ENCODE results near the gene KATNBL1. TPM values are rescaled to one million over a fixed set of nuclear protein-coding genes. Genes with fewer than 3 reads are reported as not detected.
"Not testable (repeated sequence)": the region's sequence is repeated elsewhere in the genome, so short reads cannot be mapped to it uniquely, and the experiment has no call there.

Gene KATNBL1
- total and polyA plus RNA-seq, 4 donors, result 16.4 to 64.7 (median 48.3) TPM

GRCh38 chr15:34133511-34133910, 76.4 kb downstream of the KATNBL1 start:
- intact Hi-C loops (cut with DNase I), result no loop called here
- DNase-seq, result no peak
- Histone ChIP-seq H3K4me1 (ENCODE audit: control insufficient read depth in 1 of 2, insufficient read depth in 2 of 2, low read length in 2 of 2) (no peaks in the 10 kb centered on the region), H3K27me3 (ENCODE audit: control insufficient read depth in 1 of 2, insufficient read depth in 2 of 2, low read length in 1 of 2) (no peaks in the 10 kb centered on the region), H3K4me3 (ENCODE audit: low read length in 2 of 2) (no peak overlapping the region), H3K9me3 (ENCODE audit: control insufficient read depth, low read length) (no peaks in the 10 kb centered on the region), H3K36me3 (ENCODE audit: control insufficient read depth in 1 of 2, insufficient read depth in 2 of 2, low read length in 1 of 2) (no peaks in the 10 kb centered on the region), H3K27ac (ENCODE audit: low read depth in 1 of 2, low read length in 2 of 2) (no peak overlapping the region)
- WGBS, 2 donors, result 93 to 98% methylated on average over 1 of the region's 1 CpG
- no peak for ATAC-seq (ENCODE audit: low FRiP score)

GRCh38 chr15:34132881-34133280, 77.0 kb downstream of the KATNBL1 start:
- H3K27me3 ChIP-seq (ENCODE audit: control insufficient read depth in 1 of 2, insufficient read depth in 2 of 2, low read length in 1 of 2), result no peaks in the 10 kb centered on the region
- ATAC-seq (ENCODE audit: low FRiP score) (no peak), DNase-seq (no peak)
- 89 to 94% methylated on average over 1 of the region's 1 CpG for WGBS, 2 donors
- no peak overlapping the region for H3K4me3 ChIP-seq (ENCODE audit: low read length in 2 of 2)
- H3K9me3 ChIP-seq (ENCODE audit: control insufficient read depth, low read length), result no peaks in the 10 kb centered on the region
- intact Hi-C loops (cut with DNase I), result no loop called here
- H3K4me1 ChIP-seq (ENCODE audit: control insufficient read depth in 1 of 2, insufficient read depth in 2 of 2, low read length in 2 of 2), result no peaks in the 10 kb centered on the region
- no peaks in the 10 kb centered on the region for H3K36me3 ChIP-seq (ENCODE audit: control insufficient read depth in 1 of 2, insufficient read depth in 2 of 2, low read length in 1 of 2)
- H3K27ac ChIP-seq (ENCODE audit: low read depth in 1 of 2, low read length in 2 of 2), result no peak overlapping the region

- no peak overlapping the region for H3K4me3 ChIP-seq (ENCODE audit: low read length in 2 of 2)
- intact Hi-C loops (cut with DNase I), result no loop called here
- H3K4me1 ChIP-seq (ENCODE audit: control insufficient read depth in 1 of 2, insufficient read depth in 2 of 2, low read length in 2 of 2), result no peaks in the 10 kb centered on the region
- no peaks in the 10 kb centered on the region for H3K9me3 ChIP-seq (ENCODE audit: control insufficient read depth, low read length)
- no peak for ATAC-seq (ENCODE audit: low FRiP score)
- WGBS, 2 donors, result 48% methylated on average over 2 of the region's 2 CpGs
- no peak overlapping the region for H3K27ac ChIP-seq (ENCODE audit: low read depth in 1 of 2, low read length in 2 of 2)
- DNase-seq, result no peak
- no peaks in the 10 kb centered on the region for H3K36me3 ChIP-seq (ENCODE audit: control insufficient read depth in 1 of 2, insufficient read depth in 2 of 2, low read length in 1 of 2)
- no peaks in the 10 kb centered on the region for H3K27me3 ChIP-seq (ENCODE audit: control insufficient read depth in 1 of 2, insufficient read depth in 2 of 2, low read length in 1 of 2)
Observed at GRCh38 chr15:34128898-34129297, 81.0 kb downstream of the KATNBL1 start.

GRCh38 chr15:34126522-34126921, 83.4 kb downstream of the KATNBL1 start:
- H3K4me1 ChIP-seq (ENCODE audit: control insufficient read depth in 1 of 2, insufficient read depth in 2 of 2, low read length in 2 of 2), result no peaks in the 10 kb centered on the region
- H3K36me3 ChIP-seq (ENCODE audit: control insufficient read depth in 1 of 2, insufficient read depth in 2 of 2, low read length in 1 of 2), result no peaks in the 10 kb centered on the region
- no peak overlapping the region for H3K27ac ChIP-seq (ENCODE audit: low read depth in 1 of 2, low read length in 2 of 2)
- intact Hi-C loops (cut with DNase I), result no loop called here
- no peak for ATAC-seq (ENCODE audit: low FRiP score)
- no peak for DNase-seq
- H3K27me3 ChIP-seq (ENCODE audit: control insufficient read depth in 1 of 2, insufficient read depth in 2 of 2, low read length in 1 of 2), result no peaks in the 10 kb centered on the region
- no peaks in the 10 kb centered on the region for H3K9me3 ChIP-seq (ENCODE audit: control insufficient read depth, low read length)
- H3K4me3 ChIP-seq (ENCODE audit: low read length in 2 of 2), result no peak overlapping the region

GRCh38 chr15:34125945-34126344, 84.0 kb downstream of the KATNBL1 start:
- no peak overlapping the region for H3K4me3 ChIP-seq (ENCODE audit: low read length in 2 of 2)
- no peaks in the 10 kb centered on the region for H3K9me3 ChIP-seq (ENCODE audit: control insufficient read depth, low read length)
- H3K36me3 ChIP-seq (ENCODE audit: control insufficient read depth in 1 of 2, insufficient read depth in 2 of 2, low read length in 1 of 2), result no peaks in the 10 kb centered on the region
- intact Hi-C loops (cut with DNase I), result no loop called here
- ATAC-seq (ENCODE audit: low FRiP score), result no peak
- WGBS, 2 donors, result 27 to 36% methylated on average over 1 of the region's 1 CpG
- no peaks in the 10 kb centered on the region for H3K4me1 ChIP-seq (ENCODE audit: control insufficient read depth in 1 of 2, insufficient read depth in 2 of 2, low read length in 2 of 2)
- H3K27ac ChIP-seq (ENCODE audit: low read depth in 1 of 2, low read length in 2 of 2), result no peak overlapping the region
- no peaks in the 10 kb centered on the region for H3K27me3 ChIP-seq (ENCODE audit: control insufficient read depth in 1 of 2, insufficient read depth in 2 of 2, low read length in 1 of 2)
- no peak for DNase-seq

- intact Hi-C loops (cut with DNase I), result no loop called here
- Histone ChIP-seq H3K4me3 (ENCODE audit: low read length in 2 of 2) (no peak overlapping the region), H3K27me3 (ENCODE audit: control insufficient read depth in 1 of 2, insufficient read depth in 2 of 2, low read length in 1 of 2) (no peaks in the 10 kb centered on the region), H3K9me3 (ENCODE audit: control insufficient read depth, low read length) (no peaks in the 10 kb centered on the region), H3K4me1 (ENCODE audit: control insufficient read depth in 1 of 2, insufficient read depth in 2 of 2, low read length in 2 of 2) (no peaks in the 10 kb centered on the region), H3K36me3 (ENCODE audit: control insufficient read depth in 1 of 2, insufficient read depth in 2 of 2, low read length in 1 of 2) (no peaks in the 10 kb centered on the region), H3K27ac (ENCODE audit: low read depth in 1 of 2, low read length in 2 of 2) (no peak overlapping the region)
- WGBS, 2 donors, result 71 to 72% methylated on average over 4 of the region's 4 CpGs
- DNase-seq (no peak), ATAC-seq (ENCODE audit: low FRiP score) (no peak)
Observed at GRCh38 chr15:34124651-34125050, 85.2 kb downstream of the KATNBL1 start.

- Histone ChIP-seq H3K9me3 (ENCODE audit: control insufficient read depth, low read length) (no peaks in the 10 kb centered on the region), H3K27me3 (ENCODE audit: control insufficient read depth in 1 of 2, insufficient read depth in 2 of 2, low read length in 1 of 2) (no peaks in the 10 kb centered on the region), H3K36me3 (ENCODE audit: control insufficient read depth in 1 of 2, insufficient read depth in 2 of 2, low read length in 1 of 2) (no peaks in the 10 kb centered on the region), H3K27ac (ENCODE audit: low read depth in 1 of 2, low read length in 2 of 2) (no peak overlapping the region), H3K4me3 (ENCODE audit: low read length in 2 of 2) (no peak overlapping the region), H3K4me1 (ENCODE audit: control insufficient read depth in 1 of 2, insufficient read depth in 2 of 2, low read length in 2 of 2) (no peaks in the 10 kb centered on the region)
- no peak for ATAC-seq (ENCODE audit: low FRiP score)
- intact Hi-C loops (cut with DNase I), result no loop called here
- 7 to 15% methylated on average over 6 of the region's 6 CpGs for WGBS, 2 donors
- DNase-seq, result no peak
Observed at GRCh38 chr15:34122771-34123183, 87.1 kb downstream of the KATNBL1 start.

- H3K36me3 ChIP-seq (ENCODE audit: control insufficient read depth in 1 of 2, insufficient read depth in 2 of 2, low read length in 1 of 2); H3K4me3 ChIP-seq (ENCODE audit: low read length in 2 of 2); H3K27ac ChIP-seq (ENCODE audit: low read depth in 1 of 2, low read length in 2 of 2); DNase-seq; H3K27me3 ChIP-seq (ENCODE audit: control insufficient read depth in 1 of 2, insufficient read depth in 2 of 2, low read length in 1 of 2); intact Hi-C loops (cut with DNase I); ATAC-seq (ENCODE audit: low FRiP score); H3K9me3 ChIP-seq (ENCODE audit: control insufficient read depth, low read length); H3K4me1 ChIP-seq (ENCODE audit: control insufficient read depth in 1 of 2, insufficient read depth in 2 of 2, low read length in 2 of 2): not testable (repeated sequence)
- WGBS, 2 donors, result 82 to 86% methylated on average over 12 of the region's 12 CpGs
Observed at GRCh38 chr15:34121786-34122185, 88.1 kb downstream of the KATNBL1 start.

- H3K27me3 ChIP-seq (ENCODE audit: control insufficient read depth in 1 of 2, insufficient read depth in 2 of 2, low read length in 1 of 2); H3K27ac ChIP-seq (ENCODE audit: low read depth in 1 of 2, low read length in 2 of 2); H3K36me3 ChIP-seq (ENCODE audit: control insufficient read depth in 1 of 2, insufficient read depth in 2 of 2, low read length in 1 of 2); DNase-seq; intact Hi-C loops (cut with DNase I); H3K9me3 ChIP-seq (ENCODE audit: control insufficient read depth, low read length); H3K4me3 ChIP-seq (ENCODE audit: low read length in 2 of 2); H3K4me1 ChIP-seq (ENCODE audit: control insufficient read depth in 1 of 2, insufficient read depth in 2 of 2, low read length in 2 of 2); ATAC-seq (ENCODE audit: low FRiP score): not testable (repeated sequence)
- 52 to 58% methylated on average over 2 of the region's 2 CpGs for WGBS, 2 donors
Observed at GRCh38 chr15:34120420-34120819, 89.5 kb downstream of the KATNBL1 start.
